ENCODE results near the gene MMP15.

Gene MMP15

GRCh38 chr16:58032710-58033293 is 7.2 kb downstream of the MMP15 start:
- in situ Hi-C loops (cut with HindIII; ENCODE audit: low sequenced_read_pairs): no loop called here

DNA sequence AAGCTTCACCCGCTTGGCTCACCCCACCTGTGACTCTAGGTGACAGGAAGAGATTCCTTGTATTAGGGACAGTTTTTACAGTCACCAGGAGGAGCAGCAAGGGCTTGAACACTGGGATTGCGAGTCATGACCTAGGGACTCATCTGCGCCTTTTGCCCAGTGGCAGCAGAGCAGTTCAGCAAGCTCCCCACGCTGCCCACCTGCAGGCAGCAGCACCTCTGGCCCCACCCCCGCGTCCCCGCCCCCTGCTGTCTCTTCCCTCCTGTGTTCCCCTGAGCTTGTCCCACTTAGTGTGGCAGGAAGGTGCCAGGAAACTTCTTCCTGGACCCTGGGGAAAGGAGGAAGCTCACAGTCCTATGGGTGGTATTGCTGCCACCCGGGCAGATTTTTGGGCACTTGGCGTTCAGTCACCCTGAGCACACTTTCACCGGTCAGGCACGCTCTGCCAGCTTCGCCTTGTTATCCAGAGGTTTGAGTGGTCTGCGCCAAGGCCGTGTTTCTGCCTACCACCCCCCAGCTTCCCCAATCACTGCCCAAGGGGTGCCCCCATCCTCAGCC is 8.7 kb downstream of the MMP15 start:
- in situ Hi-C loops (cut with HindIII; ENCODE audit: low sequenced_read_pairs): no loop called here

GRCh38 chr16:58034774-58035173 is 9.2 kb downstream of the MMP15 start:
- in situ Hi-C loops (cut with HindIII; ENCODE audit: low sequenced_read_pairs): no loop called here

GRCh38 chr16:58035356-58036170 is 10.0 kb downstream of the MMP15 start:
- in situ Hi-C loops (cut with HindIII; ENCODE audit: low sequenced_read_pairs): no loop called here

GRCh38 chr16:58036943-58037342 is 11.4 kb downstream of the MMP15 start:
- in situ Hi-C loops (cut with HindIII; ENCODE audit: low sequenced_read_pairs): no loop called here

- in situ Hi-C loops (cut with HindIII; ENCODE audit: low sequenced_read_pairs): no loop called here
Measured at GRCh38 chr16:58037365-58038057, 12.0 kb downstream of the MMP15 start.

GRCh38 chr16:58038219-58038641 is 12.7 kb downstream of the MMP15 start:
- in situ Hi-C loops (cut with HindIII; ENCODE audit: low sequenced_read_pairs): no loop called here

DNA sequence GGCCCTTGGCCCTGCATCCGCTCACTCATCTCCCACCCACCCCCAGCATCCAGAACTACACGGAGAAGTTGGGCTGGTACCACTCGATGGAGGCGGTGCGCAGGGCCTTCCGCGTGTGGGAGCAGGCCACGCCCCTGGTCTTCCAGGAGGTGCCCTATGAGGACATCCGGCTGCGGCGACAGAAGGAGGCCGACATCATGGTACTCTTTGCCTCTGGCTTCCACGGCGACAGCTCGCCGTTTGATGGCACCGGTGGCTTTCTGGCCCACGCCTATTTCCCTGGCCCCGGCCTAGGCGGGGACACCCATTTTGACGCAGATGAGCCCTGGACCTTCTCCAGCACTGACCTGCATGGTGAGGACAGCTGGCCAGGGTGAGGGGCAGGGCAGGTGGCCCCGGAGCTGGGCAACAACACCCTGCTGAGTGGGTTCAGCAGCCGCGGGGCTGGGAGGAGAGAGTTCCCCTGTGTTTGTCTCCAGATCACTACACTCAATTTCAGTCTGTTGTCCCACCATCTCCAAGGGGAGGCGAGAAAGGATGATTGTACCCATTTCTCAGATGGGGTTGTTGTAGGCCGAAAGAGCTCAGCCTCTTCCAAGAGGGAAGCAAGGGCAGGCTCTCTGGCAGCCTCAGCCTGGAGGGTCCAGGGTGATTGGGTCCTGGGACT is 14.4 kb downstream of the MMP15 start:
- in situ Hi-C loops (cut with HindIII; ENCODE audit: low sequenced_read_pairs): no loop called here

DNA sequence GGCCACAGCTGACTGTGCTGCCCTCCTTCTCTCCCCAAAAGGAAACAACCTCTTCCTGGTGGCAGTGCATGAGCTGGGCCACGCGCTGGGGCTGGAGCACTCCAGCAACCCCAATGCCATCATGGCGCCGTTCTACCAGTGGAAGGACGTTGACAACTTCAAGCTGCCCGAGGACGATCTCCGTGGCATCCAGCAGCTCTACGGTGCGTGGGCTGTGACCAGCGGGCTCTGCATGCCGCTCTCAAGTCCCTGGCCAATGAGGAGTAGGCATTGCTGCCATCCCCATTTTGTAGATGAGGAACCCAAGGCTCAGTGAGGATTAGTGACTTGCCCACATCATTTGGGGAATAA is 14.9 kb downstream of the MMP15 start:
- in situ Hi-C loops (cut with HindIII; ENCODE audit: low sequenced_read_pairs): no loop called here

DNA sequence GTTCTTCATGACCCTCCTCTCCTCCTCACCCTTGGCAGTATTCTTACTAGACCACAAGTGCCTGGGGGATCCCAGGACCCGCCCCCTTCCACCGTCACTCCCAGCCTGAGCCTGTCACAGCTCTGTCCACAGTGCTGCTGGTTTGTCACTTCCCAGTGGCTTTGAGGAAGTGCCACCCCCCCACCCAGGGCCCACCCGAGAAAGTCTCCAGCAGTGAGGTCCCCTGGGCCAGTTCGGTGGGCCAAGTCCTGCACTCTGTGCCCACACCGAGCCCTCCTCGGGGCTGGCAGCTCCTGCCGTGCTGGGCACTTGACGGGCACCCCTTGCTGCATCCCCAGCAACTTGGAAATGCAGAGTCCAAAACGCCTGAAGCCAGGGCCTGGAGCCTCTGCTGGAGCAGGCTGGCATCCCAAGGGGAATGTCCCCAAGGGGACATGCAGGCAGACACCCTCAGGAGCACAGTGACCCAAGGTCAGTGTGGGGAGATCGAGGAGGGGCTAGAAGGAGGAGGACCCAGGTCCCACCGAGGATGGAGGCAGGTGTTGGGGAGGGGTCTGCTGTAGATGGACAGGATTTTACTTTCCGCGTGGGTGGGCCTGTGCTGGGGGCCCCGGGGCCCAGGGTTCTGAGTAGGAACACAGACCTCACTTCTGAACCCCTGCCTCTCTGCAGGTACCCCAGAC is 15.5 kb downstream of the MMP15 start:
- in situ Hi-C loops (cut with HindIII; ENCODE audit: low sequenced_read_pairs): no loop called here

DNA sequence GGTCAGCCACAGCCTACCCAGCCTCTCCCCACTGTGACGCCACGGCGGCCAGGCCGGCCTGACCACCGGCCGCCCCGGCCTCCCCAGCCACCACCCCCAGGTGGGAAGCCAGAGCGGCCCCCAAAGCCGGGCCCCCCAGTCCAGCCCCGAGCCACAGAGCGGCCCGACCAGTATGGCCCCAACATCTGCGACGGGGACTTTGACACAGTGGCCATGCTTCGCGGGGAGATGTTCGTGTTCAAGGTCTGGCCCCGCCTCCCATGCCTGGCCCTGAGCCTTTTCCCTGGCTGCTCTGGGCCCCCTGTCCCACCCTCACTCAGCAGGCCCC is 16.0 kb downstream of the MMP15 start:
- in situ Hi-C loops (cut with HindIII; ENCODE audit: low sequenced_read_pairs): no loop called here

- in situ Hi-C loops (cut with HindIII; ENCODE audit: low sequenced_read_pairs): no loop called here
Measured at GRCh38 chr16:58042001-58042885, 16.7 kb downstream of the MMP15 start.

- in situ Hi-C loops (cut with HindIII; ENCODE audit: low sequenced_read_pairs): no loop called here
Measured at GRCh38 chr16:58042886-58043515, 17.4 kb downstream of the MMP15 start.

DNA sequence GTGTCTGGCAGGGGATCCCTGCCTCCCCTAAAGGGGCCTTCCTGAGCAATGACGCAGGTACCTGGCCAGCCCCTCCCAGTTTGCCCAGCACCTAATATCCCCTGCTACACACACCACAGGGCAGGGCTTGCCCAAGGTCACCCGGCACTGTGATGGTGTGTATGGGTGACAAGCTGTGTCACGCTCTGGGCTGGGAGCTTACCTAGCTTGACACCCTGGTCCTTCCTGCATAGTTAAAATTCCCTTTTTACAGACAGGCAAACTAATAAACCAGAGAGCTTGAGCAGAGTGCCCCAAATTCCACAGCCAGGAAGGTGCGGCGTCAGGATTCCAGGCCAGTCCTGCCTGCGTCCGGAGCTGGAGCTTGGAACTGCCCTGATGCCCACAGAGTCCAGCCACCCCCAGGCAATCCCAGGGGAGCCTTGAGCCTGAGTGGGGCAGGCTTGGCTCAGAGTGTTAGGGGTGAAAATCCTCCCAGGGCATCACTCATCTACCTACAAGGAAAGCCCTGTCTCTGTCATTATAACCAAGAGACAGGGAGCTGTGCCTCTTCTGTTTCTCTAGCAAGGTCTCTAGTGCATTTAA is 18.1 kb downstream of the MMP15 start:
- in situ Hi-C loops (cut with HindIII; ENCODE audit: low sequenced_read_pairs): no loop called here

DNA sequence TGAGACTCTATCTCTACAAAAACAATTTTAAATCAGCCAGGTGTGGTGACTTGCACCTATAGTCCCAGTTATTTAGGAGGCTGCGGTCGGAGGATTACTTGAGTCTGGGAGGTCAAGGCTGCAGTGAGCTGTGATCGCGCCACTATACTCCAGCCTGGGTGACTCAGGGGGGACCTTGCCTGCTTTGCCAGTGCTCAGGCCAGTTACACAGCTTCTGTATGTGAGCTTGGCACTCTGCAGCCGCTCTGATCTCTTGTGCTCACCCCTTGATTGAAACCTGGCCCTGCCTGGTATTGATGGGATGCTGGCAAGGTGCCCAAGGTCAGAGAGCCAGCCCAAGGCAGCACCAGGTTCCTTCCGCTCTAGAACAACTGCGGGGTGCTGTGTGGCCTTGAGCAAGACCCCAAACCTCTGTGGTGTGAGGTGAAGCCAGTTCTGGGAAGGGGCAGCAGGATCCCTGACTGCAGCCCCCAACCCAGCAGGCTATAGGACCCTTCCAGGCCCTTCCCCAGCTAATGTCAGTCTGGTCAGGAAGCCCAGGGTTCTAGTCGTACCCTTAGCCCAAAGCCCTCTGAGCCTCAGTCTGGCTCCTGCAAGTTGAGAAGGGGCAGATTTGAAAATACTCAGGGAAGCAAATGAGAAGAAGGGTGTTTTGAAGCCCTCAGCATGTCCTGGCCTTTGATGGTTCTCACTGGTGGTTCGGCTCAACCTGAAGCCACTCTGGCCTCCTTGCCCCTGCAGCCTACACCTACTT is 18.9 kb downstream of the MMP15 start:
- in situ Hi-C loops (cut with HindIII; ENCODE audit: low sequenced_read_pairs): no loop called here

DNA sequence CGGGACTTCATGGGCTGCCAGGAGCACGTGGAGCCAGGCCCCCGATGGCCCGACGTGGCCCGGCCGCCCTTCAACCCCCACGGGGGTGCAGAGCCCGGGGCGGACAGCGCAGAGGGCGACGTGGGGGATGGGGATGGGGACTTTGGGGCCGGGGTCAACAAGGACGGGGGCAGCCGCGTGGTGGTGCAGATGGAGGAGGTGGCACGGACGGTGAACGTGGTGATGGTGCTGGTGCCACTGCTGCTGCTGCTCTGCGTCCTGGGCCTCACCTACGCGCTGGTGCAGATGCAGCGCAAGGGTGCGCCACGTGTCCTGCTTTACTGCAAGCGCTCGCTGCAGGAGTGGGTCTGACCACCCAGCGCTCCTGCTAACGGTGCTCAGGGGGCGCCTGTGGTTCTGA is 19.5 kb downstream of the MMP15 start:
- in situ Hi-C loops (cut with HindIII; ENCODE audit: low sequenced_read_pairs): no loop called here

- in situ Hi-C loops (cut with HindIII; ENCODE audit: low sequenced_read_pairs): no loop called here
Measured at GRCh38 chr16:58046054-58046881, 20.7 kb downstream of the MMP15 start.

Measured in endothelial cell of hepatic sinusoid (primary cell).